Measurements from ENCODE around the gene PWP2. TPM values are rescaled to one million over a fixed set of nuclear protein-coding genes. Genes with fewer than 3 reads are reported as not detected.

The PWP2 gene
- total and polyA plus RNA-seq, 2 donors (not counting 3 experiments of a cell fraction or from before 2014, with no cell fraction given): 5.1 to 31.8 TPM

DNA sequence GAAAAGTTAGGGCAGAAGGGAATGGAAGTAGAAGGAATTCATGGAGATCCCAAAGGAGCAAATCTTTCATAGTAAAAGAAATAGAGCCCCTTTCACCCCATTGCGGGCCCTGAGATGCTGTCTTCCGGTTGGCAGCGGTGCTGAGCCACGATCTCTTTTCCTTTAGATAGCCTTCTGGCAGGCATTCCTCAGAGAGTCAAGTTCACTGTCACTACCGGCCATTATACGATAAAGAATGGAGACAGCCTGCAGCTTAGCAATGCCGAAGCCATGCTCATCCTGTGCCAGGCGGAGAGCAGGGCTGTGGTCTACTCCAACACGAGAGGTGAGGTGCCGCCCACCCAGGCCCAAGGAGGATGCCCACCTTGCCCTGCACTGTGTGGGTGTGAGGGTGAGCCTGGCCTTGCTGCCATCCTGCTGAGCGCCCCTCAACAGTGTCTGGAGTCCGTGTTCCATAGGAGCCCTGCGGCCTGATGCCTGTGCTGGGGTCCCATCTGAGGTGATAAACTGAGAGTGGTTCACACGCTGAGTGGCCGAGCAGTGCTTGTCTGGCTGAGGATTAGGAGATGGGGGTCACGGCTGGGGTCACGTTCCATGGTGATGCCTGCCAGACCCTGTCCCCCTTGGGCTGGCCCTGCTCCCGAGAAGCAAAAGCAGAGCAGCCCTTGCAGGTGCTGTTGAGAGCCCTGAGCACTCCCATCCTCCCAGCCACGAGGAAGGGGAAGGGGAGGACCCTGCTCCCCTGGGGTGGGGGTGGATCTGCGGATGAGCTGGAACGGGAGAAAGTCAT is 20.4 kb upstream of the PWP2 start:
- no peak overlapping the region for H3K4me2 ChIP-seq (ENCODE audit: insufficient read depth, low read length)
- dilution Hi-C loops (cut with MboI; ENCODE audit: extremely low pct_ligation_motif_present, low sequenced_read_pairs) (no loop called here), intact Hi-C loops (cut with micrococcal nuclease) (no loop called here)
- no peak overlapping the region for H2AFZ ChIP-seq (ENCODE audit: low read depth, low read length)
- H3K27me3 ChIP-seq (ENCODE audit: control insufficient read depth in 2 of 2, insufficient read depth in 2 of 2, low read length in 2 of 2): no peaks in the 10 kb centered on the region
- H3K9ac ChIP-seq (replicated peaks; ENCODE audit: extremely low read depth, insufficient read depth, low read length): no peak overlapping the region
- H3K79me2 ChIP-seq (ENCODE audit: control insufficient read depth, insufficient read depth, low read length): peaks cover 6% of the 10 kb centered on the region
- no peaks in the 10 kb centered on the region for H3K9me1 ChIP-seq (replicated peaks; ENCODE audit: control insufficient read depth, extremely low read depth, insufficient read depth, low read length)
- ChIA-PET POLR2A (no interaction called here), CTCF (no interaction called here)
- peak; percentile 21 for DNase-seq (ENCODE audit: low read depth, low spot score)
- FAIRE-seq: peak; percentile 63
- no peaks in the 10 kb centered on the region for H4K20me1 ChIP-seq (replicated peaks; ENCODE audit: control insufficient read depth, extremely low read depth, insufficient read depth, low read length)
- H3K4me3 ChIP-seq (replicated peaks in 1 of 3; ENCODE audit: insufficient read depth in 1 of 3, low read depth in 1 of 3, low read length in 3 of 3): no peak overlapping the region
- BruUV-seq (replicated peaks): no TSS peak
- no peaks in the 10 kb centered on the region for H3K9me3 ChIP-seq (replicated peaks; ENCODE audit: control insufficient read depth, insufficient read depth, low read length)
- H3K27ac ChIP-seq (ENCODE audit: insufficient read depth, low read depth, low read length): no peak overlapping the region
- TF ChIP-seq EZH2 (IDR thresholded peaks at IDR 0.05; ENCODE audit: borderline replicate concordance, low read depth, low read length, severe bottlenecking) (no peak), JUN (IDR thresholded peaks at IDR 0.05; ENCODE audit: borderline replicate concordance, insufficient read depth, insufficient read length, low read depth) (no peak), FOS (IDR thresholded peaks at IDR 0.05; ENCODE audit: borderline replicate concordance, insufficient read depth, low read length) (no peak), GATA2 (IDR thresholded peaks at IDR 0.05; ENCODE audit: insufficient read depth, insufficient read length, low read depth, low read length) (no peak), MYC (IDR thresholded peaks at IDR 0.05; ENCODE audit: low read depth, low read length) (no peak), POLR2AphosphoS5 (IDR thresholded peaks at IDR 0.05; ENCODE audit: insufficient read depth, low read depth, low read length) (no peak), POLR2A (IDR thresholded peaks at IDR 0.05; ENCODE audit: low read depth, low read length) (no peak)
- TF ChIP-seq, protein P1, sequence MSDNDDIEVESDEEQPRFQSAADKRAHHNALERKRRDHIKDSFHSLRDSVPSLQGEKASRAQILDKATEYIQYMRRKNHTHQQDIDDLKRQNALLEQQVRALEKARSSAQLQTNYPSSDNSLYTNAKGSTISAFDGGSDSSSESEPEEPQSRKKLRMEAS (IDR thresholded peaks at IDR 0.05; ENCODE audit: insufficient read depth, insufficient read length): no peak
- TF ChIP-seq, protein P2, sequence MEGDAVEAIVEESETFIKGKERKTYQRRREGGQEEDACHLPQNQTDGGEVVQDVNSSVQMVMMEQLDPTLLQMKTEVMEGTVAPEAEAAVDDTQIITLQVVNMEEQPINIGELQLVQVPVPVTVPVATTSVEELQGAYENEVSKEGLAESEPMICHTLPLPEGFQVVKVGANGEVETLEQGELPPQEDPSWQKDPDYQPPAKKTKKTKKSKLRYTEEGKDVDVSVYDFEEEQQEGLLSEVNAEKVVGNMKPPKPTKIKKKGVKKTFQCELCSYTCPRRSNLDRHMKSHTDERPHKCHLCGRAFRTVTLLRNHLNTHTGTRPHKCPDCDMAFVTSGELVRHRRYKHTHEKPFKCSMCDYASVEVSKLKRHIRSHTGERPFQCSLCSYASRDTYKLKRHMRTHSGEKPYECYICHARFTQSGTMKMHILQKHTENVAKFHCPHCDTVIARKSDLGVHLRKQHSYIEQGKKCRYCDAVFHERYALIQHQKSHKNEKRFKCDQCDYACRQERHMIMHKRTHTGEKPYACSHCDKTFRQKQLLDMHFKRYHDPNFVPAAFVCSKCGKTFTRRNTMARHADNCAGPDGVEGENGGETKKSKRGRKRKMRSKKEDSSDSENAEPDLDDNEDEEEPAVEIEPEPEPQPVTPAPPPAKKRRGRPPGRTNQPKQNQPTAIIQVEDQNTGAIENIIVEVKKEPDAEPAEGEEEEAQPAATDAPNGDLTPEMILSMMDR (IDR thresholded peaks at IDR 0.05; ENCODE audit: extremely low read depth in 1 of 2, insufficient read depth in 1 of 2, low read depth in 1 of 2, low read length in 2 of 2): no peak
- peaks cover 12 to 23% of the 10 kb centered on the region in 2 experiments for H3K36me3 ChIP-seq (ENCODE audit: control insufficient read depth in 2 of 2, extremely low read depth in 1 of 2, insufficient read depth in 2 of 2, low read length in 2 of 2)
- peaks cover 36% of the 10 kb centered on the region for H3K4me1 ChIP-seq (ENCODE audit: control insufficient read depth, extremely low read depth, insufficient read depth, low read length)

Data from endothelial cell of umbilical vein (primary cell).